ENCODE data around the gene LDAH.

The LDAH gene

DNA sequence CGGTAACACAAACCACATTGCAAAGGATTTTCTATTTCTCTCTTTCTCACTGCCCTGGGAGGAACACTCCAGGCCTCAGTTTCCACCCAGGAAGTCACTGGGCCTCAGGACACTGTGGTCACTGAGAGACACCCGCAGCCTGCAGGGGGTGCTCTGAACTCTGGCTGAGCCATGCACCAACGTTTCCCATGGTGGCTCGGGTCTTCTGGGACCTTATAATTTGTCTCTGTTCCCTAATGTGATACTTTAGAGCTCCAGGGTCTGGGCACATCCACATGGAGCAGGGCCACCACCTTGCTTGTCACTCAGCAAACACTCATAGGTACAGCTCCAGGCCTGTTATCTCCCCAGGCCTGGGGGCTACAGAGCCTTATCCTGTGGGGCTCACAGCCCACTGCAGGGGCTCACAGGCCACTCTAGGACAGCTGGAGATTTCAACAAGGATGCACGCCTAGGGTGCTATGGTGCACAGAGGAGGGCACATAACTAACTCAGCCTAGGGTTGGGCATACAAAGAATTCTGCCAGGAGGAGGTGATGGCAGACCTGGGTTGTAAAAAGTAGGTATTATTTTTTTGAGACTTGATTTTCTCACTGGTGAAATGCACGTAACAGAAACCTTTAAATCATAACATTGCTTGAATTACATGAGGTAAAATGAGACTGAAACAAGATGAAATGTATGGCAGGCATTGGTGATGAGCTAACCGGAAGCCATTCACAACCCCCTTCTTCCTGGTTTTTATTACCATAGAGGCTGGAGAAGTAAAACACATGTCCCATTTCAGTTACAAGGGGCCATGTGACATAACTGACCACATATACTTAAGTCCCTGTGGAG lies 169.0 kb downstream of the LDAH start:
- Histone ChIP-seq H3K4me3 (ENCODE audit: low read depth in 1 of 2, low read length in 2 of 2) (no peak overlapping the region), H3K27me3 (ENCODE audit: low read depth, low read length) (no peaks in the 10 kb centered on the region), H3K9me3 (ENCODE audit: control insufficient read depth in 1 of 2, low read length in 2 of 2) (no peaks in the 10 kb centered on the region)

DNA sequence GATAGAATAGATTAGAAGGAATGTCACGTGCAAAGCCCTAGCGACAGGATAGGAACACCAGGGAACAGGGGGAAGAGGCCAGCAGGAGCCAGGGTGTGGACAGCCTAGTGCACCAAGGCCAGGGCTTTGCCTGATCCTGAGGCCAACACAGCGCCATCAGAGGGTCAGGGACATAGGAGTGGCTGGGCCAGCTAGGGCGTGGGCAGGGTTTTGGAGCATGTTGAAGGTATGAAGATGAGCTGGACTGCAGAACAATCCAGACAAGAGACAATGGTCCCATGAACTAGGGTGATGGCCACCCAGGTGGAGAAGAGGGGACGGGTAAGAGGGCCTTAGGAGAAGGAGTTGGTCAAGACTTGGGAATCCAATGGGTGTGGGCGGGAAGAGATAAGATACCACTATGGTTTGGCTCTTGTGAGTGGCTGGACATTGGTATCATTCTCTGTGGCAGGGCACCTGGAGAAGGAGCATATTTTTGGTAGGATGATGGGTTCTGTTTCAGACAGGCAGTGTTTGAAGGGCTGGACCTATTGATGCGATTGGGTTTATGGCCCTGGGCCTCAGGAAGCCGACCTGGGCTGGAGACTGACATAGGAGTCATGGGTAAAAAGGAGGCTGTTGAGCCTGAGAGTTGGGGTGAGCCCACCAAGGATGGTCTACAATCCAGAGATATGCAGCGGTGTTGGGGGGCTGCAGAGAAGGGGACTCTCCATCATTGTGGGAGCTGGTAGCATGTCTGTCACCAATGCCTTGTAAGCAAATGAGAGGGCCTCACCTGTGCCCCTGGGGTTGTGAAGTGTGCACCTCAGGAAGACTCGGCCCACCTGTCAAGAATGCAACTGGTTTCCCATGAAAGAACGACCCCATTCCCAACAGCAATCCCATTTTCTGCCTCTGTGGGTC lies 170.0 kb downstream of the LDAH start:
- no peak overlapping the region for H3K4me3 ChIP-seq (ENCODE audit: low read depth in 1 of 2, low read length in 2 of 2)
- peaks cover 6 to 28% of the 10 kb centered on the region in 2 donors for H3K4me1 ChIP-seq (ENCODE audit: control insufficient read depth in 1 of 2, insufficient read depth in 2 of 2, low read length in 2 of 2)
- no peaks in the 10 kb centered on the region for H3K36me3 ChIP-seq (ENCODE audit: control insufficient read depth in 1 of 2, insufficient read depth in 2 of 2, low read length in 2 of 2)
- H3K27ac ChIP-seq (ENCODE audit: low read length): no peak overlapping the region
- H3K27me3 ChIP-seq (ENCODE audit: low read depth, low read length): no peaks in the 10 kb centered on the region
- no peaks in the 10 kb centered on the region for H3K9me3 ChIP-seq (ENCODE audit: control insufficient read depth in 1 of 2, low read length in 2 of 2)

More for the DNA sequence above, 169.0 kb downstream of the LDAH start:
- Histone ChIP-seq H3K27ac (ENCODE audit: low read length) (no peak overlapping the region), H3K36me3 (ENCODE audit: control insufficient read depth in 1 of 2, insufficient read depth in 2 of 2, low read length in 2 of 2) (no peaks in the 10 kb centered on the region), H3K4me1 (ENCODE audit: control insufficient read depth in 1 of 2, insufficient read depth in 2 of 2, low read length in 2 of 2) (peaks cover 6 to 18% of the 10 kb centered on the region in 2 donors)

DNA sequence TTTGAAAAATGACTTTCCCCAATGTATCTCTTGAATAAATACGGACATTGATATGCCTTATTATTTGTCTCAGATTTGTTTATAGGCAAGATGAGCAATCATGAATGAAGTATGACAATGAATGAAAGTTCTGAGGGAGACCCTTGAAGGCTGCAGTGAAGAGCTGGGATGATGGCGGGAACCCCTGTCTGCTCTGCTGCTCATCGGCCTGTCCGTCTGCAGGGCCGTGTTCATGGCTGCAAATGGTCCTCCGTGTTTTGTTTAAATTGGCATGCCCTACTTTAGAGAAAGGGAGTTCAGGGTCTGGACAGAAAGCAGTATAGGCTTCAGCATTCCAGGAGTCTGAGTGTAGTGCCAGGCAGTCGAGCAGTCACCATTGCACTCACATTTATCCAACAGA lies 170.8 kb downstream of the LDAH start:
- Histone ChIP-seq H3K4me1 (ENCODE audit: control insufficient read depth in 1 of 2, insufficient read depth in 2 of 2, low read length in 2 of 2) (peaks cover 6 to 34% of the 10 kb centered on the region in 2 donors), H3K27me3 (ENCODE audit: low read depth, low read length) (no peaks in the 10 kb centered on the region), H3K27ac (ENCODE audit: low read length) (peak overlapping the region; percentile 89)

DNA sequence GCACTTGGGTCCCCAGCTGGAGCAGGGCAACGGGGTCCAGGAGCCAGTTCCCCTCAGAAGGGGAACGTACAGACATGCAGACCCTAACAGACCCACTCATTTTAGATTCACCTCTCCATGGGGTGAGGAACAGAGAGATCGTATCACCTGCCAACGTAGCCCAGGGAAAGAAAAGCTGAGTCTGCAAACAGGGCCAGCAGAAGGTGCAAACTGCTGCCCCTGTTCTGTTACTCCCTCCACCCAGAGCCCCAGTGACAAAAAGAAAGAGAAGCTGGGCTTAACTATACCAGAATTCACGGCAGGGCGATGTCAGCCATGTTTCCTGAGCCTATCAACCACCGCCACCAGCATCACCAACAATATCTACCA lies 171.2 kb downstream of the LDAH start:
- H3K4me3 ChIP-seq (ENCODE audit: low read depth in 1 of 2, low read length in 2 of 2): peak overlapping the region; percentile 80 to 84
- H3K27ac ChIP-seq (ENCODE audit: low read length): peak overlapping the region; percentile 89
- H3K27me3 ChIP-seq (ENCODE audit: low read depth, low read length): no peaks in the 10 kb centered on the region
- peaks cover 6 to 34% of the 10 kb centered on the region in 2 donors for H3K4me1 ChIP-seq (ENCODE audit: control insufficient read depth in 1 of 2, insufficient read depth in 2 of 2, low read length in 2 of 2)
- H3K9me3 ChIP-seq (ENCODE audit: control insufficient read depth in 1 of 2, low read length in 2 of 2): no peaks in the 10 kb centered on the region
- H3K36me3 ChIP-seq (ENCODE audit: control insufficient read depth in 1 of 2, insufficient read depth in 2 of 2, low read length in 2 of 2): peaks cover 0 to 3% of the 10 kb centered on the region in 2 donors

More for the DNA sequence above, 170.8 kb downstream of the LDAH start:
- H3K9me3 ChIP-seq (ENCODE audit: control insufficient read depth in 1 of 2, low read length in 2 of 2): no peaks in the 10 kb centered on the region
- H3K36me3 ChIP-seq (ENCODE audit: control insufficient read depth in 1 of 2, insufficient read depth in 2 of 2, low read length in 2 of 2): no peaks in the 10 kb centered on the region
- no peak overlapping the region for H3K4me3 ChIP-seq (ENCODE audit: low read depth in 1 of 2, low read length in 2 of 2)

DNA sequence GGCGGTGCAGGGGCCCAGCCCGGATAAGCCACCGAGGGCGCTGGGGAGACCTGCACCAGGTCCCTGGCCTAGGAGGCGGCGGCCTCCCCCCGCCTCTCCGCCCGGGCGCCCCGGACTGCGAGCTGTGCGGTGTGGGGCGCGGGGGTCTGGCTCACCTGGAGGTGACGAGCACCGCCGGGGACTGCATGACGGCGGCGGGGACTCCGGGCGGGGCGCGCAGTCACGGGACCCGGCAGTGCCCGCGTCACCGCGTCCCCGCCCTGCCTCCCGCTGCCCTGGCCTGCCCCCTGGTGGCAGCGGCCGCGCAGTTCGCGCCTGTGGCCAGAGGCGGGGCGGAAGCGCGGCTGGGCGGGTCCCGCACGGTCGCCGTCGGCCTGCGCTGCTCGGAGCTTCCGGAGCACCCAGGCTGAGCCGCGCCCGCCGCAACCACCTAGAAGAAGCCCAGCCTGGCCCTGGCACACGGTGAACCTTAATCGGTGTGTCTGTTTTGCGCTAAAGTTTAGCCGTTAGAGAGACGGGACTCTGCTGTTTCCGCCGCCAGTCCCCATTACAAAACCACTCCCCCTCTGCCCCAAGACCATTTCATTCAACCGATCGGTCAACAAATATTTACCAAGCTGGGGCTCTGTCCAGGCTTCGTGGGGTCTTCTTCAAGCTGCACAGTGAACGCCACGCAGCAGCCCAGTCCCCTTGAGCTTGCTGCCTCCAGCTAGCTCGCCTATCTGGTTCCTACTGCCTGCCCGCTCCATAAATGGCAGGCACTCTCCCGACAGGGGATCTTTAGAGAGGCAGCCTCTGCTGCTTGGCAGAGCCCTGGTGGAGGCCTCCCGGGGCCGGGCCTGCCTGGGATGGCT lies 171.8 kb downstream of the LDAH start, which contains the start of gene HS1BP3:
Gene HS1BP3 (minus strand): TSS at position 222 of the 854 bp plus-strand sequence. CDS start 35 bp downstream, at position 187.
- Histone ChIP-seq H3K4me1 (ENCODE audit: control insufficient read depth in 1 of 2, insufficient read depth in 2 of 2, low read length in 2 of 2) (peaks cover 6 to 34% of the 10 kb centered on the region in 2 donors), H3K27ac (ENCODE audit: low read length) (peak within 1 kb of the TSS; percentile 89), H3K36me3 (ENCODE audit: control insufficient read depth in 1 of 2, insufficient read depth in 2 of 2, low read length in 2 of 2) (peaks cover 0 to 10% of the 10 kb centered on the region in 2 donors), H3K4me3 (ENCODE audit: low read depth in 1 of 2, low read length in 2 of 2) (peak within 1 kb of the TSS; percentile 84), H3K9me3 (ENCODE audit: control insufficient read depth in 1 of 2, low read length in 2 of 2) (no peaks in the 10 kb centered on the region), H3K27me3 (ENCODE audit: low read depth, low read length) (no peaks in the 10 kb centered on the region)

DNA sequence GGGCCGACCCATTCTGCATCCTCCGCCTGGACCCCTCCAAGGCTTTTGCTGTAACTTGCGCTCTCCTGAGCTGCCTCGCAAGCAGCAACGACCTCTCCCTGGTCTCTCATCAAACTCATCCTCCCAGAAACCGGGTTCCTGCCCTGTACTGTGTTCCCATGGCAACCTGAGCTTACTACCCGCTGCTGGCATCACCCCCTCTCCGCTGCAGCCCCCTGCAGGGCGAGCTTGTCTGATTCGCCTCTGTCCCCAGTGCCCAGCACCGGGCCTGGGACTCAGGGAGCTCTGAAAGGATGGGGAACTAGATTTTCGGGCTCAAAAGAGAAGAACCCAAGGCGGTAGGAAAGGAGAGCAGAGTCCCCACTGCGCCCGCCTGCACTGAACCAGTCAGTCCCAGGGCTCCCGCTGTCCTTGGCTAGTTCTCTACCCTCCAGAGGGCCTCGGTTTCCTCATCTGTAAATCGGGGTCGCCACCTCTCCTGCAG lies 172.5 kb downstream of the LDAH start:
- Histone ChIP-seq H3K4me1 (ENCODE audit: control insufficient read depth in 1 of 2, insufficient read depth in 2 of 2, low read length in 2 of 2) (peaks cover 6 to 34% of the 10 kb centered on the region in 2 donors), H3K36me3 (ENCODE audit: control insufficient read depth in 1 of 2, insufficient read depth in 2 of 2, low read length in 2 of 2) (peaks cover 0 to 16% of the 10 kb centered on the region in 2 donors), H3K27me3 (ENCODE audit: low read depth, low read length) (no peaks in the 10 kb centered on the region), H3K9me3 (ENCODE audit: control insufficient read depth in 1 of 2, low read length in 2 of 2) (no peaks in the 10 kb centered on the region), H3K4me3 (ENCODE audit: low read depth in 1 of 2, low read length in 2 of 2) (peak overlapping the region; percentile 84), H3K27ac (ENCODE audit: low read length) (peak overlapping the region; percentile 83)

DNA sequence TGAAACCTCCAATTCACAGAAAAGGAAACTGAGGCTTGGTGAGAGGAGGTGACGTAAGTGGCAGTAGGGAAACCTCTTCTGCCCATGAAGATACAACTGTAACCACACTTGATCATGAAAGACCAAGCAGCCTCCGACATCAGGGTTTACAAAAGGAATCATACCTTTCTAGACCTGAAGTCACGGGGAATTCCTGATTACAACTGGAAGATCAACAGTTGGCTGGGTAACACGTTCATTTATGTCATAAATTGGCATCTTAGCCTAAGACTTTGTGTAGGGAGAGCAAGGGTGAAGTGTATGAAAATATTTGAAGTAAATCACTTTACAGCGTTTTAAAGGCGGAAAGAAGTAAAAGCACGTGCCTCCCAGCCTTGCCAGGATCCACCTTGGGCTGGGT lies 172.9 kb downstream of the LDAH start:
- Histone ChIP-seq H3K9me3 (ENCODE audit: control insufficient read depth in 1 of 2, low read length in 2 of 2) (no peaks in the 10 kb centered on the region), H3K36me3 (ENCODE audit: control insufficient read depth in 1 of 2, insufficient read depth in 2 of 2, low read length in 2 of 2) (peaks cover 4 to 20% of the 10 kb centered on the region in 2 donors), H3K4me3 (ENCODE audit: low read depth in 1 of 2, low read length in 2 of 2) (peak overlapping the region; percentile 84), H3K27me3 (ENCODE audit: low read depth, low read length) (no peaks in the 10 kb centered on the region), H3K27ac (ENCODE audit: low read length) (no peak overlapping the region), H3K4me1 (ENCODE audit: control insufficient read depth in 1 of 2, insufficient read depth in 2 of 2, low read length in 2 of 2) (peaks cover 6 to 34% of the 10 kb centered on the region in 2 donors)

DNA sequence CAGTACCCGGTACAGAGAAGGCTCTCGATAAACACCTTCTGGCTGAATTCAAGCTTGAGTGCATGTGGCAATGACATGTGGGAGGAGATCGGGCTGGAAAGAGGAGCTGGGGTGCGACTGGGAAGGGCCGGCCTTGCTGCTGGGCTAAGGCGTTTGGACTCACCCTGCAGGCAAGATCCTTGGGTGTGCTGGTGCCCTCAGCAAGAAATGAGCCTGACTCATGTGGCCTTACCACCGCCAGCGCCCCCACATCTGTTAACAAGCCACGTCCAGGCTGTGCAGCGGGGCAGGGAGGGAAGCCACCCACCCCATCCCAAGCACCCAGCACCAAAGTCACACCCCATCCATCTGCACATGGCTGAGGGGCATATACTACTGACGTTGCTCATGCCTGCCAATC lies 173.3 kb downstream of the LDAH start:
- H3K36me3 ChIP-seq (ENCODE audit: control insufficient read depth in 1 of 2, insufficient read depth in 2 of 2, low read length in 2 of 2): peaks cover 8 to 24% of the 10 kb centered on the region in 2 donors
- H3K4me3 ChIP-seq (ENCODE audit: low read depth in 1 of 2, low read length in 2 of 2): peak overlapping the region; percentile 84
- no peak overlapping the region for H3K27ac ChIP-seq (ENCODE audit: low read length)
- H3K4me1 ChIP-seq (ENCODE audit: control insufficient read depth in 1 of 2, insufficient read depth in 2 of 2, low read length in 2 of 2): peaks cover 6 to 34% of the 10 kb centered on the region in 2 donors
- H3K9me3 ChIP-seq (ENCODE audit: control insufficient read depth in 1 of 2, low read length in 2 of 2): no peaks in the 10 kb centered on the region
- no peaks in the 10 kb centered on the region for H3K27me3 ChIP-seq (ENCODE audit: low read depth, low read length)

DNA sequence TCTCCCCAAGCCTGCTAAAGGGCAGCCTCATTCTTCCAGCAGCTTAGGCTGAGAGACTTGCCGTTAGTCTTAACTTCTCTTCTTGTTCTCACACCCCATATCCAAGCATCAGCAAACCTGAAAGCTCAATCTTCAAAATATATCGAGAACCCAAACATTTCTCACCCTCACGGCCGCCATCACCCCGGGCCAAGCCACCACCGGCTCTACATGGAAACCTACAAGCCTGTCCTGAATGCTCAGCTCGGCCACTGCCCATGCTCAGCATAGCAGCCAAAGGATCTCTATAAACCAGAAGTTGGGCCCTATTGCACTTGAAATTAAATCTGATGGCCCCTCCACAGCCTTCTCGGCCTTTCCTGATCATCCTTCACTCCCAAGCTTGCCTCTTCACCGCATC lies 174.1 kb downstream of the LDAH start:
- Histone ChIP-seq H3K27ac (ENCODE audit: low read length) (no peak overlapping the region), H3K4me3 (ENCODE audit: low read depth in 1 of 2, low read length in 2 of 2) (no peak overlapping the region), H3K36me3 (ENCODE audit: control insufficient read depth in 1 of 2, insufficient read depth in 2 of 2, low read length in 2 of 2) (peaks cover 12 to 31% of the 10 kb centered on the region in 2 donors), H3K27me3 (ENCODE audit: low read depth, low read length) (no peaks in the 10 kb centered on the region), H3K4me1 (ENCODE audit: control insufficient read depth in 1 of 2, insufficient read depth in 2 of 2, low read length in 2 of 2) (peaks cover 6 to 34% of the 10 kb centered on the region in 2 donors), H3K9me3 (ENCODE audit: control insufficient read depth in 1 of 2, low read length in 2 of 2) (no peaks in the 10 kb centered on the region)

DNA sequence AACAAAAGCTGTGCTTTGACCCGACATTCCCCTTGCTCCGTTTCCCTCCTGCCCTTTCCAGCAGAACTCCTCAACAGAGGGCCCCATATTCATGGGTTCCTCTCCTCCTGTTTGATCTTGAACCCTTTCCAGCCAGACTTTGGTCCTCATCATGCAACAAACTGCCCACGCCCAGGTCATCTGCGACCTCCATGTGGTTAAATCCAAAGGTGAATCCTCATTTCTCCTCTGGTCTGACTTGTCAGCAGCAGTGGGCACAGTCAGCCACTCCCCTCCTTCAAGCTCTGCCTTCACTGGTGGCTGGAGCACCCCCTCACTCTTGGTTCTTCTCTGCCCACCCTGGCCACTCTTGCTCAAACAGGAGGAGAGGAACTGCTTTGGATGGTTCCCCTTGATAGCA lies 174.7 kb downstream of the LDAH start:
- Histone ChIP-seq H3K4me1 (ENCODE audit: control insufficient read depth in 1 of 2, insufficient read depth in 2 of 2, low read length in 2 of 2) (peaks cover 6 to 34% of the 10 kb centered on the region in 2 donors), H3K27me3 (ENCODE audit: low read depth, low read length) (no peaks in the 10 kb centered on the region), H3K36me3 (ENCODE audit: control insufficient read depth in 1 of 2, insufficient read depth in 2 of 2, low read length in 2 of 2) (peaks cover 12 to 35% of the 10 kb centered on the region in 2 donors), H3K27ac (ENCODE audit: low read length) (no peak overlapping the region), H3K4me3 (ENCODE audit: low read depth in 1 of 2, low read length in 2 of 2) (no peak overlapping the region), H3K9me3 (ENCODE audit: control insufficient read depth in 1 of 2, low read length in 2 of 2) (no peaks in the 10 kb centered on the region)
